Astrocyte of the spinal cord (primary cell): Measurements from ENCODE around the gene CCDC61.

Source experiments
- DNase-seq: peaks from one replicate; pipeline ENCODE4 v3.0.0; 2011; ENCODE audit warnings: low read depth, low spot score
- H3K4me3 ChIP-seq: 2 replicates; pipeline ENCODE4 v1.5.1; 2011; ENCODE audit warnings: low read depth, mild to moderate bottlenecking, low read length, moderate library complexity
- CTCF ChIP-seq: IDR thresholded peaks from 2 replicates; pipeline ENCODE4 v1.5.1; 2012; ENCODE audit warnings: low read depth, mild to moderate bottlenecking, low read length, inconsistent platforms
- in situ Hi-C: cut with HindIII; loops from 2 replicates; pipeline ENCODE4 v1.10.0; 2017; ENCODE audit warnings: low sequenced_read_pairs

CCDC61 gene

GRCh38 chr19:45994998-45995714 is at the start of gene CCDC61:
Gene CCDC61, plus strand, starts transcription at chr19:45995467. Its CDS starts 7,552 bp downstream, at chr19:46003019.
- H3K4me3 ChIP-seq: peak within 1 kb of the TSS; percentile 87
- in situ Hi-C loops: no loop called here
- peak; percentile 100 for DNase-seq

GRCh38 chr19:45947926-45948325 is 47.3 kb upstream of the CCDC61 start:
- DNase-seq: peak; percentile 65
- H3K4me3 ChIP-seq: no peak overlapping the region
- in situ Hi-C loops: no loop called here
- TF ChIP-seq CTCF: no peak

More at GRCh38 chr19:45994998-45995714, at the start of gene CCDC61:
- TF ChIP-seq CTCF: no peak

GRCh38 chr19:45952341-45952685 is 43.0 kb upstream of the CCDC61 start:
- no peak overlapping the region for H3K4me3 ChIP-seq
- in situ Hi-C loops: no loop called here
- DNase-seq: no peak
- TF ChIP-seq CTCF: no peak

- TF ChIP-seq CTCF: no peak
- DNase-seq: peak; percentile 22
- no peak overlapping the region for H3K4me3 ChIP-seq
- in situ Hi-C loops: no loop called here
These were observed 42.4 kb upstream of the CCDC61 start for GRCh38 chr19:45952686-45953505.

- peak; percentile 25 for DNase-seq
- no peak overlapping the region for H3K4me3 ChIP-seq
- in situ Hi-C loops: no loop called here
- TF ChIP-seq CTCF: no peak
These were observed 41.6 kb upstream of the CCDC61 start for GRCh38 chr19:45953676-45954075.

GRCh38 chr19:45954156-45954555 is 41.1 kb upstream of the CCDC61 start:
- TF ChIP-seq CTCF: no peak
- in situ Hi-C loops: no loop called here
- no peak overlapping the region for H3K4me3 ChIP-seq
- peak; percentile 19 for DNase-seq
